CD8-positive, alpha-beta memory T cell (primary cell): ENCODE measurements around the gene COQ4. TPM values are rescaled to one million over a fixed set of nuclear protein-coding genes. Genes with fewer than 3 reads are reported as not detected.

Experiments used
- polyA plus RNA-seq: library from polyadenylated mRNA; unstranded; fragments of 300-500 nt; fragmentation: Illumina TruSeq; gene quantifications from one replicate; pipeline ENCODE4 v1.2.3, GENCODE V29; 2021
- total RNA-seq, 2 experiments: library from RNA; stranded (reverse); gene quantifications; one replicate each; pipeline ENCODE4 v1.2.3, GENCODE V29; 2021

COQ4 gene
- total and polyA plus RNA-seq, 3 experiments from 2014 or later, result 36.9 to 56.9 (median 51.1) TPM

Other genes starting within 250 kb of the COQ4 start
- gene PTGES2, start 195.1 kb upstream of the COQ4 start, total RNA-seq, result 10 to 100 TPM; 67.0 to 68.3 TPM
- gene PTGES2, start 195.1 kb upstream of the COQ4 start, polyA plus RNA-seq, result 51.7 TPM
- not detected for gene LCN2, start 173.4 kb upstream of the COQ4 start, total RNA-seq
- not detected for gene LCN2, start 173.4 kb upstream of the COQ4 start, polyA plus RNA-seq
- 10 to 100 TPM; 75.5 to 78.4 TPM for gene BBLN, start 162.6 kb upstream of the COQ4 start, total RNA-seq
- 137 TPM for gene BBLN, start 162.6 kb upstream of the COQ4 start, polyA plus RNA-seq
- gene CIZ1, start 131.3 kb upstream of the COQ4 start, total RNA-seq, result 100 to 1,000 TPM; 114 to 125 TPM
- 35.2 TPM for gene CIZ1, start 131.3 kb upstream of the COQ4 start, polyA plus RNA-seq
- under 1 TPM; 0.26 to 0.66 TPM for gene DNM1, start 119.5 kb upstream of the COQ4 start, total RNA-seq
- gene DNM1, start 119.5 kb upstream of the COQ4 start, polyA plus RNA-seq, result 0.18 TPM
- gene GOLGA2, start 46.8 kb upstream of the COQ4 start, total RNA-seq, result 10 to 100 TPM; 35.4 to 35.5 TPM
- gene GOLGA2, start 46.8 kb upstream of the COQ4 start, polyA plus RNA-seq, result 8.8 TPM
- 10 to 100 TPM; 18.1 to 20.9 TPM for gene SWI5, start 46.6 kb upstream of the COQ4 start, total RNA-seq
- 27.8 TPM for gene SWI5, start 46.6 kb upstream of the COQ4 start, polyA plus RNA-seq
- 10 to 100 TPM; 48.8 to 50.4 TPM for gene TRUB2, start 392 bp upstream of the COQ4 start, total RNA-seq
- gene TRUB2, start 392 bp upstream of the COQ4 start, polyA plus RNA-seq, result 23.6 TPM
- gene SLC27A4, start 17.7 kb downstream of the COQ4 start, total RNA-seq, result 10 to 100 TPM; 41.2 to 46.0 TPM
- gene SLC27A4, start 17.7 kb downstream of the COQ4 start, polyA plus RNA-seq, result 11.2 TPM
- 100 to 1,000 TPM; 100 to 108 TPM for gene URM1, start 48.5 kb downstream of the COQ4 start, total RNA-seq
- gene URM1, start 48.5 kb downstream of the COQ4 start, polyA plus RNA-seq, result 56.3 TPM
- 1 to 10 TPM; 1.9 to 2.6 TPM for gene CERCAM, start 98.0 kb downstream of the COQ4 start, total RNA-seq
- gene CERCAM, start 98.0 kb downstream of the COQ4 start, polyA plus RNA-seq, result 1.1 TPM
- 10 to 100 TPM; 64.2 to 65.0 TPM for gene ODF2, start 133.2 kb downstream of the COQ4 start, total RNA-seq
- 31.4 TPM for gene ODF2, start 133.2 kb downstream of the COQ4 start, polyA plus RNA-seq
- gene GLE1, start 181.9 kb downstream of the COQ4 start, total RNA-seq, result 10 to 100 TPM; 48.7 to 51.9 TPM
- 35.1 TPM for gene GLE1, start 181.9 kb downstream of the COQ4 start, polyA plus RNA-seq
- 100 to 1,000 TPM; 195 to 203 TPM for gene SPTAN1, start 229.7 kb downstream of the COQ4 start, total RNA-seq
- 132 TPM for gene SPTAN1, start 229.7 kb downstream of the COQ4 start, polyA plus RNA-seq